Airway epithelial cell (primary cell): Measurements from ENCODE around the gene OTUD5. TPM values are rescaled to one million over a fixed set of nuclear protein-coding genes. Genes with fewer than 3 reads are reported as not detected.

Experiments used
- total RNA-seq: library from RNA; depleted of rRNA; stranded (reverse); fragments of >200 nt; gene quantifications from 2 replicates; pipeline ENCODE4 v1.2.3, GENCODE V29; 2015

The OTUD5 gene
- 30.3 and 32.0 TPM in 2 replicates for total RNA-seq

GRCh38 chrX:48957477-48957826 is at the start of gene OTUD5:
OTUD5 (minus strand) TSS chrX:48957607; CDS start chrX:48957570, 37 bp downstream.

GRCh38 chrX:49002091-49002935 is 44.9 kb upstream of the OTUD5 start, which contains the start of gene GRIPAP1:
GRIPAP1 (minus strand) TSS chrX:49002264; CDS start chrX:49002229, 35 bp downstream.

GRCh38 chrX:48971249-48972219 is 14.1 kb upstream of the OTUD5 start, which contains the start of gene KCND1:
KCND1 (minus strand) TSS chrX:48971844; CDS start chrX:48970271, 1,573 bp downstream.

GRCh38 chrX:48918643-48919340 is 38.6 kb downstream of the OTUD5 start, which contains the start of gene PIM2:
PIM2 (minus strand) TSS chrX:48919024; CDS start chrX:48918834, 190 bp downstream.

GRCh38 chrX:48911412-48912182 is 45.8 kb downstream of the OTUD5 start, which contains the start of gene SLC35A2:
SLC35A2 (minus strand) TSS chrX:48911646; CDS start chrX:48911636, 10 bp downstream.

GRCh38 chrX:48897625-48898306 is 59.6 kb downstream of the OTUD5 start, which contains the start of the genes PQBP1 and TIMM17B:
PQBP1 (plus strand) TSS chrX:48897930; CDS start chrX:48898510, 580 bp downstream.
TIMM17B (minus strand) TSS chrX:48897768; CDS start chrX:48897749, 19 bp downstream.

Other genes starting within 250 kb of the OTUD5 start
- gene GLOD5, start 195.9 kb downstream of the OTUD5 start, total RNA-seq: not detected in 2 replicates
- not detected in 2 replicates for gene GATA1, start 171.0 kb downstream of the OTUD5 start, total RNA-seq
- 24.9 and 28.6 TPM in 2 replicates for gene HDAC6, start 155.5 kb downstream of the OTUD5 start, total RNA-seq
- gene ERAS, start 131.1 kb downstream of the OTUD5 start, total RNA-seq: not detected in 2 replicates
- gene PCSK1N, start 122.0 kb downstream of the OTUD5 start, total RNA-seq: 13.2 and 15.4 TPM in 2 replicates
- 74.8 and 113 TPM in 2 replicates for gene TIMM17B, start 59.8 kb downstream of the OTUD5 start, total RNA-seq
- gene PQBP1, start 59.7 kb downstream of the OTUD5 start, total RNA-seq: 64.3 and 68.2 TPM in 2 replicates
- 25.6 and 26.7 TPM in 2 replicates for gene SLC35A2, start 46.0 kb downstream of the OTUD5 start, total RNA-seq
- gene PIM2, start 38.6 kb downstream of the OTUD5 start, total RNA-seq: 7.5 and 14.6 TPM in 2 replicates
- under 0.01 and 0.14 TPM in 2 replicates for gene KCND1, start 14.2 kb upstream of the OTUD5 start, total RNA-seq
- 9.9 and 14.4 TPM in 2 replicates for gene GRIPAP1, start 44.7 kb upstream of the OTUD5 start, total RNA-seq
- gene TFE3, start 85.8 kb upstream of the OTUD5 start, total RNA-seq: 41.7 and 45.1 TPM in 2 replicates
- gene CCDC120, start 101.4 kb upstream of the OTUD5 start, total RNA-seq: 6.3 and 11.5 TPM in 2 replicates
- 16.3 and 19.3 TPM in 2 replicates for gene PRAF2, start 116.4 kb upstream of the OTUD5 start, total RNA-seq
- gene WDR45, start 122.3 kb upstream of the OTUD5 start, total RNA-seq: 23.1 and 34.7 TPM in 2 replicates
- gene GPKOW, start 166.1 kb upstream of the OTUD5 start, total RNA-seq: 21.4 and 22.3 TPM in 2 replicates
- 1.7 and 4.5 TPM in 2 replicates for gene MAGIX, start 205.2 kb upstream of the OTUD5 start, total RNA-seq
- 97.5 and 130 TPM in 2 replicates for gene PLP2, start 214.3 kb upstream of the OTUD5 start, total RNA-seq
- gene PRICKLE3, start 228.8 kb upstream of the OTUD5 start, total RNA-seq: 33.0 and 34.0 TPM in 2 replicates
- gene SYP, start 242.6 kb upstream of the OTUD5 start, total RNA-seq: 0.14 and 0.51 TPM in 2 replicates